ENCODE measurements around the gene RCN1.
A peak's percentile ranks its signal among the peaks of the same experiment; 100 is the strongest.
"Not testable (repeated sequence)": the region's sequence is repeated elsewhere in the genome, so short reads cannot be mapped to it uniquely, and the experiment has no call there.

Gene RCN1

GRCh38 chr11:32113920-32114203 lies 23.0 kb downstream of the RCN1 start:
- Histone ChIP-seq H3K9ac (ENCODE audit: low read length) (no peak overlapping the region), H3K4me1 (ENCODE audit: control insufficient read depth, insufficient read depth, low read length) (no peaks in the 10 kb centered on the region), H3K9me3 (ENCODE audit: control insufficient read depth, low read length) (no peaks in the 10 kb centered on the region), H3K4me3 (ENCODE audit: low read length) (no peak overlapping the region), H3K36me3 (ENCODE audit: control insufficient read depth, insufficient read depth, low read length, severe bottlenecking) (no peaks in the 10 kb centered on the region), H3K27me3 (replicated peaks; ENCODE audit: control insufficient read depth, insufficient read depth, low read length) (peaks cover 4% of the 10 kb centered on the region)
- no peak for DNase-seq (ENCODE audit: low read depth)

GRCh38 chr11:32115446-32115845 lies 24.6 kb downstream of the RCN1 start:
- DNase-seq (ENCODE audit: low read depth), result no peak
- H3K27me3 ChIP-seq (replicated peaks; ENCODE audit: control insufficient read depth, insufficient read depth, low read length), result peaks cover 4% of the 10 kb centered on the region

GRCh38 chr11:32116668-32117067 lies 25.8 kb downstream of the RCN1 start:
- no peak for DNase-seq (ENCODE audit: low read depth)
- no peak overlapping the region for H3K4me3 ChIP-seq (ENCODE audit: low read length)
- H3K36me3 ChIP-seq (ENCODE audit: control insufficient read depth, insufficient read depth, low read length, severe bottlenecking), result no peaks in the 10 kb centered on the region
- no peak overlapping the region for H3K9ac ChIP-seq (ENCODE audit: low read length)
- no peaks in the 10 kb centered on the region for H3K4me1 ChIP-seq (ENCODE audit: control insufficient read depth, insufficient read depth, low read length)
- peaks cover 4% of the 10 kb centered on the region for H3K27me3 ChIP-seq (replicated peaks; ENCODE audit: control insufficient read depth, insufficient read depth, low read length)
- no peaks in the 10 kb centered on the region for H3K9me3 ChIP-seq (ENCODE audit: control insufficient read depth, low read length)

More at GRCh38 chr11:32115446-32115845, 24.6 kb downstream of the RCN1 start:
- H3K36me3 ChIP-seq (ENCODE audit: control insufficient read depth, insufficient read depth, low read length, severe bottlenecking), result no peaks in the 10 kb centered on the region
- H3K9ac ChIP-seq (ENCODE audit: low read length), result no peak overlapping the region
- H3K4me3 ChIP-seq (ENCODE audit: low read length), result no peak overlapping the region
- H3K4me1 ChIP-seq (ENCODE audit: control insufficient read depth, insufficient read depth, low read length), result no peaks in the 10 kb centered on the region
- no peaks in the 10 kb centered on the region for H3K9me3 ChIP-seq (ENCODE audit: control insufficient read depth, low read length)

- Histone ChIP-seq H3K4me1 (ENCODE audit: control insufficient read depth, insufficient read depth, low read length) (no peaks in the 10 kb centered on the region), H3K9ac (ENCODE audit: low read length) (no peak overlapping the region), H3K27me3 (replicated peaks; ENCODE audit: control insufficient read depth, insufficient read depth, low read length) (peaks cover 2% of the 10 kb centered on the region), H3K36me3 (ENCODE audit: control insufficient read depth, insufficient read depth, low read length, severe bottlenecking) (no peaks in the 10 kb centered on the region), H3K9me3 (ENCODE audit: control insufficient read depth, low read length) (no peaks in the 10 kb centered on the region), H3K4me3 (ENCODE audit: low read length) (no peak overlapping the region)
- peak; percentile 19 for DNase-seq (ENCODE audit: low read depth)
Measured at GRCh38 chr11:32118025-32118974, 27.4 kb downstream of the RCN1 start.

- not testable (repeated sequence) for H3K4me3 ChIP-seq (ENCODE audit: low read length); H3K36me3 ChIP-seq (ENCODE audit: control insufficient read depth, insufficient read depth, low read length, severe bottlenecking); H3K9me3 ChIP-seq (ENCODE audit: control insufficient read depth, low read length); DNase-seq (ENCODE audit: low read depth); H3K27me3 ChIP-seq (replicated peaks; ENCODE audit: control insufficient read depth, insufficient read depth, low read length); H3K9ac ChIP-seq (ENCODE audit: low read length); H3K4me1 ChIP-seq (ENCODE audit: control insufficient read depth, insufficient read depth, low read length)
Measured at GRCh38 chr11:32119139-32119538, 28.3 kb downstream of the RCN1 start.

GRCh38 chr11:32121012-32121411 lies 30.1 kb downstream of the RCN1 start:
- H3K4me3 ChIP-seq (ENCODE audit: low read length), result no peak overlapping the region
- no peaks in the 10 kb centered on the region for H3K4me1 ChIP-seq (ENCODE audit: control insufficient read depth, insufficient read depth, low read length)
- H3K36me3 ChIP-seq (ENCODE audit: control insufficient read depth, insufficient read depth, low read length, severe bottlenecking), result no peaks in the 10 kb centered on the region
- H3K9ac ChIP-seq (ENCODE audit: low read length), result no peak overlapping the region
- H3K9me3 ChIP-seq (ENCODE audit: control insufficient read depth, low read length), result no peaks in the 10 kb centered on the region
- DNase-seq (ENCODE audit: low read depth), result no peak
- peaks cover 2% of the 10 kb centered on the region for H3K27me3 ChIP-seq (replicated peaks; ENCODE audit: control insufficient read depth, insufficient read depth, low read length)

- Histone ChIP-seq H3K9ac (ENCODE audit: low read length) (no peak overlapping the region), H3K36me3 (ENCODE audit: control insufficient read depth, insufficient read depth, low read length, severe bottlenecking) (no peaks in the 10 kb centered on the region), H3K4me1 (ENCODE audit: control insufficient read depth, insufficient read depth, low read length) (no peaks in the 10 kb centered on the region), H3K4me3 (ENCODE audit: low read length) (no peak overlapping the region), H3K9me3 (ENCODE audit: control insufficient read depth, low read length) (peaks cover under 1% of the 10 kb centered on the region), H3K27me3 (replicated peaks; ENCODE audit: control insufficient read depth, insufficient read depth, low read length) (peaks cover 2% of the 10 kb centered on the region)
- DNase-seq (ENCODE audit: low read depth), result no peak
Measured at GRCh38 chr11:32122200-32122599, 31.3 kb downstream of the RCN1 start.

- no peak for DNase-seq (ENCODE audit: low read depth)
- H3K27me3 ChIP-seq (replicated peaks; ENCODE audit: control insufficient read depth, insufficient read depth, low read length), result peaks cover 8% of the 10 kb centered on the region
- no peaks in the 10 kb centered on the region for H3K36me3 ChIP-seq (ENCODE audit: control insufficient read depth, insufficient read depth, low read length, severe bottlenecking)
- H3K9ac ChIP-seq (ENCODE audit: low read length), result no peak overlapping the region
- H3K4me3 ChIP-seq (ENCODE audit: low read length), result no peak overlapping the region
- peaks cover 14% of the 10 kb centered on the region for H3K9me3 ChIP-seq (ENCODE audit: control insufficient read depth, low read length)
- no peaks in the 10 kb centered on the region for H3K4me1 ChIP-seq (ENCODE audit: control insufficient read depth, insufficient read depth, low read length)
Measured at GRCh38 chr11:32131321-32131720, 40.4 kb downstream of the RCN1 start.

- no peak overlapping the region for H3K9ac ChIP-seq (ENCODE audit: low read length)
- H3K27me3 ChIP-seq (replicated peaks; ENCODE audit: control insufficient read depth, insufficient read depth, low read length), result no peaks in the 10 kb centered on the region
- H3K4me3 ChIP-seq (ENCODE audit: low read length), result no peak overlapping the region
- H3K36me3 ChIP-seq (ENCODE audit: control insufficient read depth, insufficient read depth, low read length, severe bottlenecking), result no peaks in the 10 kb centered on the region
- no peaks in the 10 kb centered on the region for H3K9me3 ChIP-seq (ENCODE audit: control insufficient read depth, low read length)
- H3K4me1 ChIP-seq (ENCODE audit: control insufficient read depth, insufficient read depth, low read length), result peaks cover 11% of the 10 kb centered on the region
- no peak for DNase-seq (ENCODE audit: low read depth)
Measured at GRCh38 chr11:32136657-32137056, 45.8 kb downstream of the RCN1 start.

- H3K36me3 ChIP-seq (ENCODE audit: control insufficient read depth, insufficient read depth, low read length, severe bottlenecking), result no peaks in the 10 kb centered on the region
- H3K4me1 ChIP-seq (ENCODE audit: control insufficient read depth, insufficient read depth, low read length), result peaks cover 11% of the 10 kb centered on the region
- no peaks in the 10 kb centered on the region for H3K9me3 ChIP-seq (ENCODE audit: control insufficient read depth, low read length)
- peak; percentile 85 for DNase-seq (ENCODE audit: low read depth)
- H3K4me3 ChIP-seq (ENCODE audit: low read length), result no peak overlapping the region
- H3K9ac ChIP-seq (ENCODE audit: low read length), result no peak overlapping the region
- H3K27me3 ChIP-seq (replicated peaks; ENCODE audit: control insufficient read depth, insufficient read depth, low read length), result no peaks in the 10 kb centered on the region
Measured at GRCh38 chr11:32137263-32137662, 46.4 kb downstream of the RCN1 start.

GRCh38 chr11:32137869-32138268 lies 47.0 kb downstream of the RCN1 start:
- DNase-seq (ENCODE audit: low read depth), result no peak
- H3K36me3 ChIP-seq (ENCODE audit: control insufficient read depth, insufficient read depth, low read length, severe bottlenecking), result no peaks in the 10 kb centered on the region
- no peaks in the 10 kb centered on the region for H3K27me3 ChIP-seq (replicated peaks; ENCODE audit: control insufficient read depth, insufficient read depth, low read length)
- H3K9ac ChIP-seq (ENCODE audit: low read length), result no peak overlapping the region
- H3K9me3 ChIP-seq (ENCODE audit: control insufficient read depth, low read length), result no peaks in the 10 kb centered on the region
- peaks cover 12% of the 10 kb centered on the region for H3K4me1 ChIP-seq (ENCODE audit: control insufficient read depth, insufficient read depth, low read length)
- H3K4me3 ChIP-seq (ENCODE audit: low read length), result no peak overlapping the region

- H3K4me3 ChIP-seq (ENCODE audit: low read length), result no peak overlapping the region
- H3K9ac ChIP-seq (ENCODE audit: low read length), result no peak overlapping the region
- no peaks in the 10 kb centered on the region for H3K9me3 ChIP-seq (ENCODE audit: control insufficient read depth, low read length)
- no peaks in the 10 kb centered on the region for H3K36me3 ChIP-seq (ENCODE audit: control insufficient read depth, insufficient read depth, low read length, severe bottlenecking)
- no peak for DNase-seq (ENCODE audit: low read depth)
- H3K27me3 ChIP-seq (replicated peaks; ENCODE audit: control insufficient read depth, insufficient read depth, low read length), result no peaks in the 10 kb centered on the region
- H3K4me1 ChIP-seq (ENCODE audit: control insufficient read depth, insufficient read depth, low read length), result peaks cover 15% of the 10 kb centered on the region
Measured at GRCh38 chr11:32138902-32139301, 48.0 kb downstream of the RCN1 start.

All from adipocyte (in vitro differentiated cells).